T47D (cell line): ENCODE results near the gene THOC3.
"Not testable (repeated sequence)": the region's sequence is repeated elsewhere in the genome, so short reads cannot be mapped to it uniquely, and the experiment has no call there.

Experiments
- DNase-seq, 2 experiments: peaks; one replicate each; pipeline versions ENCODE4 v3.0.0 to v3.0.0-alpha.2; 2011 to 2012; ENCODE audit warnings: low read depth in 1 of 2, low spot score in 1 of 2
- JUND ChIP-seq: IDR thresholded peaks from 2 replicates; pipeline ENCODE4 v1.6.1; 2012; ENCODE audit warnings: low read depth
- in situ Hi-C: cut with HindIII; loops from 2 replicates; pipeline ENCODE4 v1.10.0; 2016; ENCODE audit warnings: low sequenced_read_pairs, low pct_unique_long_range_greater_than_20kb

The THOC3 gene

DNA sequence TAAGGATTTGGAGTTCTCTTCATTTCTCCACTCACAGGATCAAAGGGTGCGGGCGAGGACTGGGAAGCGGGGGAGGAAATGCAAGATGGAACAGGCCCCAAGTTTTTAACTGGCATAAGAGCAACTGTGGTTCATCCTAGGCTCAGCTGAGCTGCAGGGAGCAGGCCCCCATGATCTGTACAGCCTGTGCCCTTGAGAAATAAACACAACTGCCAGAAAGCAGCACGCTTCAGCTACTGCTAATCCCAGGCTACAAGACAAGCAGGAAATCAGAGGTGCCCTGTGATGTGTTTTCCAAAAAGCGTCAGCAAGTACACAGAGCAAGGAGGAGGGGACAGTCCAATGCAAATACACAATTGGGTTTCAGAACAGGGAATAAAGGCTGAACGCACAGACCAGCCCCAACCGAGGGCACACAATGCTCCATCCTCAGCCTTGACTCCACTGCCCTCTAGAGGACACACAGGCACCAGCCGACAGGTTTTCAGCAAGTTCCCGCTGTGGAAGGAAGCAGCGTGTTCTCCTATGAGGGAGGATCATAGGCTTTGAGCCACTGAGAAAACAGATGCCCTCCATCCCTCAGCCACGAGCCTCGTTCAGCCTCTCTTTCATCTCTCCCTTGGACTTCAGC is 16.7 kb downstream of the THOC3 start:
- DNase-seq, in situ Hi-C loops: not testable (repeated sequence)

DNA sequence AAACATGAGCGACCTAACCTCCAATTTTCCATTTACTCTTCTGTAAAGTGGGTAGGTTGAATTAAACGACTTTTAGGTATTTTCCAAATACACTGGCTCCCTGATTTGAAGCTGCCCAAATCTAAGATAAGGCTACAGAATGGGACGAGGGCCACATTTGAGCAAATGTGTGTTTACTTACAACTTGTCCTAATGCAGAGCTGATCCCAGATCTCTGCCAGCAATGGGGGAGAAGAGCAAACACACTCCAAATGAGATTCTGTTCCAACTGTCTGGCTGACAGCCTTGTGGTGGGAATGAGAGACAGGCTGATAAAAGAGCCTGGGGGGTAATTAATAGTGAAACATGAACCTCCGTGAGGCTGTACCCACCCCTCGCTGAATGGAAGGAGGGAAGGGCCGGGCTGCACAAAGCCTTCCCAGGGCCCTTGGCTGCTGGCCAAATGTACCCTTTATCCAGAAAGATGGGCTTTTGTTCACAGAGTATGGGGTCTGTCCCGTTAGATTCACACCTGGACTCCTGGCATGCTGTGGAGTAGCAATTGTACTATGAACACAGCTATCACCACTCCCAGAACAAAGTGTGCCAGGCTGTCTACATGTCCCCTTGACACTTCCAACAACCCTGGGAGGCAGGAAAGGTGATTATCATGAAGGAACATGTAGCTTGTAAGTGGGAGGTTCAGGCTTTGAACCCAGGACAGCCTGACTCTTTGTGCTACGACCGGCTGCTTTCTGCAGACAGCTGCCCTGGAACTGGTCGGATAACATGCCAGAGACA is 19.6 kb downstream of the THOC3 start:
- DNase-seq, in situ Hi-C loops: not testable (repeated sequence)

DNA sequence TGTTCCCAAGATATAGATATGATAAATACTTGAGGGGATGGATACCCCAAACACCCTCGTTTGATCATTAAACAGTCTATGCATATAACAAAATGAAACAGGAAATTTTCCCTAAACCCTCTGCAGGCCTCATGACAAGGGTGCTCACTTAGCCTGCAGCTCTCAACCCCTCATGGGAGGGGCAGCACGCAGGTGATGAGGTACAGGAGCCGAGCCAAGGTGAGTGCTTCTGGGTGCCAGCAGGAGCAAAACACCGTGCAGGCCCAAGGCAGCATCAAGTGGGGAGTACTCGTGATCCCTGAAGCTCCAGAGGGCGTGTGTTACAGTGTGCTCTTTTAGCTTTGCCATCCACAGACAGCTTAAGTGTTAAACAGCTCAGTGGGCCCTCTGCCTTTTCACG is 24.9 kb downstream of the THOC3 start:
- DNase-seq, in situ Hi-C loops: not testable (repeated sequence)

DNA sequence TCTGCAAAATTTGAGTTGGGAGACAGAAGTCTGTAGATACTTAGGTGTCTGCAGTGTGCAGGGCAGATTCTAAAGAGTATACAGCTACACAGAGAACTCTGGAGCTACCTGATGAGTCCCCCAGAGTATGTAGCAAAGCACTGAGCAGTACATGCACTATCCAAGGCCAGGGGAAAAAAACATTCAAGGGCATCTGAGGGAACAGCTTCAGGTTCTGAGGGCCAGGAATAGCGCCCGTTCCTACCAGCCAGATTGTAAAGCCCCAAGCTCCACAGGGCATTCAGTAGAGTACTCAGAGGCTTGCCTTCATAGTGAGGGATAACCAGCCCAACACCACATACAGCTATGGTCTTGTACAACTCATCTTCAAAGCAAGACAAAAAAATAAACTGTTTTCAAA is 27.5 kb downstream of the THOC3 start:
- not testable (repeated sequence) for DNase-seq

DNA sequence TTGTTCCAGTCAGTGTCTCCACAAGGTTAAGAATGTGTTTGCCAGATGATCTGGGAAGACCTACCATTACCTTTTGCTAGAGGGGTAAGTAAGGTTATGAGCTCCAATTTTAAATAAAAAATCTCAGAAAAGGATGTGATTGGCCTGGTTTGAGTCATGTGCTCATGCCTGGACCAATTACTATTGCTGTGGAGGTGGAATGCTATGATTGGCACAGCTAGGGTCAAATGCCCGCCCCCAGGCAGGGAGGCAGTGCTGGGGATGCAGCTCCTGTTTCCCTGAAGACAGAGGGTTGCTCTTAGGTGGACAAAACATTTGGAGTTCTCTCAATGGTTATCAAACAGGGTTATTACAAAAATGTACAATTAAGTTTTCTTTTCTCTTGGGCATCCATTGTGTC is 29.6 kb downstream of the THOC3 start:
- in situ Hi-C loops, DNase-seq: not testable (repeated sequence)

More for the DNA sequence above, 27.5 kb downstream of the THOC3 start:
- in situ Hi-C loops, result not testable (repeated sequence)

DNA sequence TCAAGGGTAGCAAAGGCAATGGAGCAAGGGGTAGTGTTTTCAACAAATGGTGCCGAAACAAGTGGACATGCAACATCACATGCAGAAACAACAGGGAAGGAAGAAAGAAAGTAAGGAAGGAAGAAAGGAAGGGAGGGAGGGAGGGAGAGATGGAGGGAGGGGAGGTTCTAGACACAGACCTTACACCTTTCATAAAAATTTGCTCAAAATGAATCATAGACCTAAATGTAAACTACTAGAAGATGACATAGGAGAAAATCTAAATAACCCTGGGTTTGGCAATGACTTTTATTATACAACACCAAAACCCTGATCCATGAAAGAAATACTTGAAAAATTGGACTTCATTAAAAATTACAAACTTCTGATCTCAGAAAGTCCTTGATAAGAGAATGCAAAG is 39.4 kb downstream of the THOC3 start:
- in situ Hi-C loops, DNase-seq: not testable (repeated sequence)

DNA sequence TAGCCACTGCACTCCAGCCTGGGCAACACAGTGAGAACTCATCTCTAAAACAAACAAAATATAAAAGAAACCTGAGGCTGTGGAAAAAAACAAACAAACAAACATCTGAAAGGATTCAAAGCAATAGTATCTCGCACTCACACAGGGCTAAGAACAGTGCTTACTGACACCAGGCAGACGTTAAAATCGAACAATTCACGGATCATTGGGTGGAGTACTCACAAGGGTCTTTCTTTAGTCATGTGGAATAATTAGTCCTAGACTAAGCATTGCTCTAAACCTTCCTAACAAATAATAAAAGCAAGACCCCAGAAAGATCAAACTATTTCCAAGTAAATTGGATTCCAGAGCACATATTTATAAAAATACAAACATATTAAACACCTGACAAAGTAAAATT is 43.0 kb downstream of the THOC3 start:
- in situ Hi-C loops, result not testable (repeated sequence)

DNA sequence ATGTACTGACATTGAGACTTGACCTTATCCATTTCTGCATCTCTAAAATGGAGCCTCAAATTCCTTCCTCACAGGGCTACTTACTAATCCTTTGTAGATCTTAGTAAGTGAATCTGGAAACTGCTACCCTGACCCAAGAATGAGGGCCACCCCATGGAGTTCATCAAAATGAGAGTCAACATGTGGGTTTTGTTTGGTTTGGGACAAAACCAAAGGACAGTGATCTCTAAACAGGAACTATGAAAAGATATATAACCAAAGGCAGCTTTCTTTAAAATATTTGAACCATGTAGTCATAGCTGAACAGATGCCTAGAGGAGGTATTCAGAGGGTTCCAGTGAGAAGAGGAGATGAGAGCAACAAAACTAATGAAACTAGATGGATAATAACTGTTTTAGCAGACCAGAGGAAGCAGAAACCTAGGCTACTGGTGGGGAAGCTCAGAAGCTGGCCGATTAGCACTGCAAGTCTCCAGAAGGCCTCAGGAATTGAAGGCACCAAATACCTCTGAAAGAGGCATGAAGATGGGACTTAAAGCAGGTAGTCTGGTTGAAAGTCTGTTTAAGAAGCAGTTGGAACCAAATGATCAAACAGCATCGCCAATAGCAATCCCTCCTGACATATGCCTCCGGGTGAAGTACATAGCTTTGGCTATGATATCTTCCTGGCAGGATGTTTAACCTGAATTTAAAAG is 45.8 kb downstream of the THOC3 start:
- TF ChIP-seq JUND, result no peak
- in situ Hi-C loops, result no loop called here
- DNase-seq, result peak in 1 of 2 experiments; percentile 35

More for the DNA sequence above, 43.0 kb downstream of the THOC3 start:
- DNase-seq, result not testable (repeated sequence)

DNA sequence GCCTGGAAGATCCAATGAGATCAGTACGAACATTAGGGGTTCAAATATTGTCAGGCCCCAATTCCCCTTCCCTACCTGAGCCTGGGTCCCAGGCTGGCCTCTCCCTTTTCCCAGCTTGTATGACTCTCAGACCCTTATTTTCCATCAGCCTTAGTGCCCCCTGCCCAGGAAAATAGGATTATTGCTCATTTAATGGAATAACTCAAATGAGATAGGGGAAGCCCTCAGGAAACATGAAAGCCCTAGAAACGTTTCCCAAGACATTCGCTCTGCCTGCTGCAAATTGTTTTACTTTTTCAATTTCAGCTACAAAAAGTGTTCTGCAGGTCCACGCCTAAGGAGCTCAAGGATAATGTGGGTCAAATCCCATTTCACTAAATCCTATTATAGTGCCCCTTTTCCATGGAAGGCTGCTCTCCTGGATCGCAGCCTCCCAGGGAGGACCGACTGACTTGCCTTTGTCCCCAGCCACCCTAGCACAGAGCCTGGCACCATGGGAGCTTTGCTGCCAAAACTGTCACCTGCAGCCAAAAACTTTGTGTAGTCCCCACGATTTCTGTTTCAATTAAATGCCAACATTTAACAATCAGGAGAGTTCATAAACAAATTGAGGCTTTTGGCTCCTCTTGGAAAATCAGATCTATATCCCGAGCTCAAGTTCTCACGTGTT is 46.9 kb downstream of the THOC3 start:
- no peak for DNase-seq
- no peak for TF ChIP-seq JUND
- in situ Hi-C loops, result no loop called here

DNA sequence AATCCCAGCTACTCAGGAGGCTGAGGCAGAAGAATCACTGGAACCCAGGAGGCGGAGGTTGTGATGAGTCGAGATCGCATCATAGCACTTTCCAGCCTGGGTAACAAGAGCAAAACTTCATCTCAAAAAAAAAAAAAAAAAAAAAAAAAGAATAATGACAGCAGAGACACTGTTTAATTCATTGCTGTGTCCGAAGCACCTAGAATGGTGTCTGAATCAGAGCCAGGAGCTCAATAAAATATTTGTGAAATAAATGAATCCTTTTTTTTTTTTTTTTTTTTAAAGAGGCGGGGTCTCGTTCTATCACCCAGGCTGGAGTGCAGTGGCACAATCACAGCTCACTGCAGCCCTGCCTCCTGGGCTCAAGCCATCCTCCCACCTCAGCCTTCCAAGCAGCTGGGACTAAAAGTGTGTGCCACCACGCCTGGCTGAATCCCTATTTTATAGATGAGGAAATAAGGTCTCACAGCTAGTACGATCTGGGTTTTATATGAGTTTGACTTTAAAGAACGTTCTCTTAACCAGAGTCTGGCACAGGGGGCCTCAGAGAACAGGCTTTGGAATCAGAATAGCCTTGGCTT is 47.8 kb downstream of the THOC3 start:
- no peak for DNase-seq
- no peak for TF ChIP-seq JUND
- in situ Hi-C loops, result no loop called here

DNA sequence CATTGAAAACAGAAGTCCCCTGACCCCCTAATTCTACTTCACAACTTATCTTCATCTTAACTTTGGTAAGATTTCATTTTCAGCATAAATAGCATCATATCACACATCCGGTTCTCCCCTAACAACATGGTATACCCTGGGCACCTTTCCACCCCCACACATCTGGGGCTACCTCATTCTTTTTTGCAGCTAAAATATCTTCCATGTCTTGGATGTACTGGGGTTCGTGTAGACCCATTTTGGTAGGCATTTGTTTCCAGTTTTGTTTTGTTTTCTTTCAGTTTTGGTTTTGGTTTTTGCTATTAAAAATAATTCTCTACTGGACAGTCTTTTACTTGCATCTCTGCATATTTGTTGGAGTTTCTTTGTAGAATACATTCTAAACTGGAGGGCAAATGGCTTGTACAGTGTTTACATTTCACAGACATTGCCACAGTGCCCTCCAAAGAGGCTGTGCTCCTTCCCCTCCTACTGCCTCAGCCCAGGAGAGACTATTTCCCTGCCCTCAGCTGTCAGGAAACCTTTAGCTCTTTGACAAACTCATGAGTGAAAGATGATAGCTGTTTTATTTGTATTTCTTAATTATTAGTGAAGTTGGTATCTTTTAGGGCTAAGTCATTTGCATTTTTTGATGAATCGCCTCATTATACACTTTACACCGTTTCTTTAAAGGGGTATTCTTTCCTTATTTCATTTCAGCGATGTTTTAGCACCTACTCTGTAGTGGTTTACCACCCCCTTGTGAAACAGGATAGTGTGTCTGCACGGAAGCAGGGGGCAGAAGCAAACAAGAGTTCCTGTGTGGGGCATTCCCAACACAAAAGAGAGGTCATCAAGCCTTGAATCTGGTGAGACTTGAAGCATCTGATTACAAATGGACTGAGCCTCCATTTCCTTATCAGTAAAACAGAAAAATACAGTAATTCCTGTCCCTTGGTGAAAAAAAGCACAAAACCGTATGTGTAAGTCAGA is 52.8 kb downstream of the THOC3 start:
- DNase-seq, in situ Hi-C loops: not testable (repeated sequence)

DNA sequence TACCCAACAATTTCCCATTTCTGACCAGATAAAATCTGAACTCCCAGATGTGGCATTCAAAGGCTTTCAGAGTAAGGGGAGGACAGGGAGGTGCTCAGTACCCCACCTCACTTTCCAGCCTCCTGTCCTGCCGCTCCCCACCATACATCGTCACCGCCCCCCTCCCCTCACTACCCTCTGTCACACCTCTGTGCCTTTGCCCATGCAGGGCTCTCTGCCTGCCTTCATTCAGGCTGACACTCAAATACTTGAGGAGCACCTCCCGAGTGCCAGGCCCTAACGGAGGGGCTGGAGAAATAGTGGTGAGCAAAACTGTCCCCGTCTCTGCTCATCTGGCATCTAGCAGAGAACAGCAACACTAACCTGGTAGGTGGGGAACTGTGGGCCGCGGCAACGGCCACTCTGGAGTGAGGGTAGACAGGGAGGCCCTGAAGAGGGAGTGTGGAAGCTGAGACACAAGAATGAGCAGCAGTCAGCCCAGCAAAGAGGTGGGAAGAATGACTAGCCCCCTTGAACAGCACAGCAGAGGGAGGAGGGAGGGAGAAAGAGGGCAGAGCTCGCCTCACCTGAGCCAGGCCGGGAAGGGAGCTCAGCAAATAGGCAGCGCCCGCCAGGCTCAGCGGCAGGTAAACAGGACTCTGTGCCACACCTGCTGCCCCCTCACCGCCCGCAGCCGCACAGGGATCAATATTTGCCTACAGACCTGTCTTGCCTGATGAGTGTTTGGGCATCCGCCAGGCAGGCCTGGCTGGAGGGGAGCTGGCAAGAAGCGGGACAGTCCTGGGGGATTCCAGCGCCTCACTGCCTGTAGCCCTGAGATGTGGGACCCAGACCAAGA is 54.1 kb downstream of the THOC3 start:
- in situ Hi-C loops, result not testable (repeated sequence)

DNA sequence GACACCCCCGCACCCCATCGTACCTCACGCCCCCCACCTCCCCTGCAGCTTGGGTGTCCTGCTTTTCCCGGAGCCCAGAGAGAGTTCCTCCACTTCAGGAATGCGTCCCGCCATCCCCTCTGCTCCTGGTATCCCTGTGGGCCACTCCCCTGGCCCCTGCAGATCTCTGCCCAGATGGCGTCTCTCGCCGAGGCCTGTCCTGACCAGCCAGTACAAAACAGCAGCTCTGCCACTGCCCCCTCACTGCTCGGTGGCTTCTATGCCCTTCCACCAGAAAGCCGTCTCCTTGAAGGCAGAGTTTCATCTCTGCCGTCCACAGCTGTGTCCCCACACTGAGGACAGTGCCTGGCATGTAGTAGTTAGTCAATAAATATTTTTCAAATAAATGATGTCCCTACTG is 58.0 kb downstream of the THOC3 start:
- DNase-seq, in situ Hi-C loops: not testable (repeated sequence)

More for the DNA sequence above, 54.1 kb downstream of the THOC3 start:
- peak in 1 of 2 experiments; percentile 26 for DNase-seq
